NCI-H2081 treated with DMSO at 0.1 percent for 48 hours (cell line): ENCODE results near the gene OSBP2.

ENCODE experiments used
- DNase-seq: peaks from one replicate; lab custom pipeline; 2025; lab: John Stamatoyannopoulos, UW

Gene OSBP2

DNA sequence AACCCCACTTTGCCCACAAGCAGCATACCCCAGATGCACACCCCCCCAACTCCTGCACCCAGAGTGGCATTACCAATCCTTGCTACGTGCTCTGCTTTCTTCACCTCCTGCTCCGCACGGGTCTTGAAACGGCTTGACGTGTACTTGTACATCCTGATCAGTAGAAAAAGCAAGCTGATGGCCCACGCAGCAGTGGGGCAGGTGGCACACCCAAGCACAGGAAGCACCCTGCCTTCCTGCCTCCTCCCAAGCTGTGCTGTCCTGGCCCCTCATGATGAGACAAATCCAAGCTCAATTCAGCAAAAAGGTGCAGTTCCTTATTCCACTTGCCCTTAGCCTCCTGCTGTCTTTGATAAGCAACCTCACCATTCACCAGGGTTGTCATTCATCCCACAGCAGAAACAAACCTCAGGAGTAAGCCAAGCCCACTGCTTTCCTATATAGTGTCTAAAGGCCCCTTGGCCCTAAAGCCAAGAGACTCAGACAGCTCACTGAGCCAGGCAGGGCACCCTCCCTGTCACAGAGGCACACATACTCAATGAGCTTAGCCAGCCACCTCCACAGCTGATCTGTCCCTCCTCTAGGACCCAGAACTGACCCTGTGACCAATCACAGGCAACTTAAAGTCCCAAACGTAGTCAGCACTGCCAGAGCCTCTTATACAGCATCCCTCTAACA is 246.2 kb downstream of the OSBP2 start:
- no peak for DNase-seq

DNA sequence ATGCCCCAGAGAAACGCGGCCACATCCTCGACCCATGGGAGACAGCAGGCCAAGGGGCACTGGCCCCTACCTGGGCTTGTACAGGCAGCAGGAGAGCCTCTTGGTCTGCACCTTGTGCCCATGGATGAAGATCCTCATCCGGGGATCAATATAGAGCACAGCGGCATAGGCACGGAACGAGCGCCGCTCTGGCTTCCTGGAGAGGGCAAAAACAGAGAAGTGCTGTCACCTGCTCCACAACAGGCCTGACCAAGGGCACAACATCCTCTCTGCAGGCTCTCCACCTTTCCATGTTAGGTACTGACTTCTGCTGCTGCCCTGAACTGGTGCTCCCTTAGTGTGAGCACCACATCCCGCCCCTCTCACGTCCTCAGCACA is 246.7 kb downstream of the OSBP2 start:
- DNase-seq = no peak

DNA sequence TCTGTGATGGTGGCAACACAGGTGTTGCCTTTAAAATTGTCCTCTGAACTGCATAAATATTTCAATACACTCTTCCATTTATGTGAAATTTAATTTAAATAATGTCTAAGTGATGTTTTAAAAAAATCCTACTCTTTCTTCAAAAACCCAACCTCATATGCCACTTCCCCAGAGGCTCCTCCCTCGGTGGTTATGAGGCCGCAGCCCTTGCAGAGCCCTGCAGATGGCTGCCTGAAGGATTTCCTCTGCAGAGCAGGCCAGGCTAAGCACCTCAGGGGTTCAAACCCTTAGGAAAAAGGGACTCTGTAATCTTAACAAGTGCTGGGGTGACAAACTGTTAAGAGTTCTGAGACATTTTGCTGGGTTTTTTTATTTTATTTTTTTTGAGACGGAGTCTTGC is 248.7 kb downstream of the OSBP2 start:
- no peak for DNase-seq

DNA sequence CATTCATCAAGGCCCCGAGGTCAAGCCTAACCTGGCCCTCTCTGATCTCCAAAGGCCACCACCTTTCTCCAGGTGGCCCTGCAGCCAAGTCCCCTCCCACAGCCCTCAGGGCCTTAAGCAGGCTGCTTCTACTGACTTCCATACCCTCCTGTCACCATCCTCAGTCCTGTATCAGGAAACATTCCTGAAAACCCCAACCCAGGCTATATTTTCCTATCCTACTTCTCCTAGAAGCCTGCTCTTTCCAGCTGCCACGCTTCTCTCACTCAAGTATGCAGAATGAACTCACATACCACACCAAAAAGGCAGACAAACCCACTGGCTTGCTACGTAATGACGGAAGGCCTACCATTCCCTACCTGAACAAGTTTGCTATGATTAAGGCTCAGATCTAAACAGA is 250.3 kb downstream of the OSBP2 start:
- no peak for DNase-seq

DNA sequence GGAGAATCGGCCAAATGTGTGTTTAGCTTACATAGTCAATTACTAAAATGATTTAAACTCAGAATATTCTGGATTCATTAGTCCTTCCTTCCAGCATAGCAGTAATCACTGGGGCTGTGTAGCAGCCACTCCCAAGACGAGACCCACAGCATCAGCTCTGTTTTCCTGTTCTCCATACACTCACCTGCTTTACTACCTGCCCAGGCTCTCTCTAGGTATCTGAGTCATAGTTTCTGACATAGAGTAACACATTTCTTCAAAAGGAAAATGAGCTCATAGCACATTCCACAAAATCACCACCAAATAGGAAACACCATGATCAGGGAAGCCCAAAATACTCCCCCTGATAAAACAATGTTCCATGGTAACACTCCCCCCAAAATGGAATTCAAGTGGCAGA is 251.0 kb downstream of the OSBP2 start:
- no peak for DNase-seq

DNA sequence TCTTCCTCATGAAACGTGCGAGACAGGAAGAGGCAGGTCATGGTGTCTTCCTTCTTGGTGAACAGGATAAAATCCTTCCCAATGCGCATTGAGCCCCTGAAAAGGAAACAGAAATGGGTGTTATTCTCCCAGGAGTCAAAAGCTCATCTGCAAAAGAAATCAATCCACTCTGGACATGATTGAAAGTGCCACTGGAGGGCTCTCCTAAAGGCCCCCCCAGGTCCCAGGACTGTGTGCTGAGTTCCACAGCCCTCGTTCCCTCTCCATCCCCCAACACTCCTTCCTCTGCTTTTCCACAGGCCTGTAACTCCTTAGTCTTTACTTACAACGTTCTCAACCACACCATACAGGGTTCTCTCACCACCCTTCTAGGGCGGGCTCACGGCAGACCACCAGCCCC is 251.7 kb downstream of the OSBP2 start:
- no peak for DNase-seq

DNA sequence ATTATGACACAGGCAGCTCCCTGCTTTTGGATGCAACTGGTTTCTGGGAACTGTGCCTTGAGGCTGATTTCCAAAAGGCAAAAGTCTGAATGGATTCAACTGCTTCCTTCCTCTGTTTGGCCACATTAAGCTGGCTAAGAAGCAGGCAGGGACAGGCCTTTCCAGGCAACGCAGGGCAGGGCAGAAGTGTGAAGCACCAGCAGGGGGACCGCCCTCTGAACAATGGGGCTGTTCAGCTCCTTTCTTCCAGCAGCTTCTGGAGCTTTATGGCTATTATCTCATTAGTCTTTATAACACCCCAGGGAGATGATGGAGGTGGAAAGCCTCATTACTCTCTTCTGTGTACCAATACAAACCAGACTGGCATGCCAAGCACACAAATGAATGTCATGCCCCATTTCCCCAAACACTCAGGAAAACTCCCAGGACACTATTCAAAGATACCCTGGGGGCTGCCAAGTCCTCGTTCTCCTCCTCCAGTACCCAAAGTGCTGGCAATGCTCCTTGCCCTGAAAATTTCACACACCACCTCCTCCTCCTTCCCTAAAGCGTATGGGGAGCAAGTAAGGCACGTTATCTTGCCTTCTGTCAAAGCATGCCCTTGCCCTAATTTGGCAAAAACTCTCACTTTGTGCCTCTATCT is 252.6 kb downstream of the OSBP2 start:
- DNase-seq = peak; percentile 16

DNA sequence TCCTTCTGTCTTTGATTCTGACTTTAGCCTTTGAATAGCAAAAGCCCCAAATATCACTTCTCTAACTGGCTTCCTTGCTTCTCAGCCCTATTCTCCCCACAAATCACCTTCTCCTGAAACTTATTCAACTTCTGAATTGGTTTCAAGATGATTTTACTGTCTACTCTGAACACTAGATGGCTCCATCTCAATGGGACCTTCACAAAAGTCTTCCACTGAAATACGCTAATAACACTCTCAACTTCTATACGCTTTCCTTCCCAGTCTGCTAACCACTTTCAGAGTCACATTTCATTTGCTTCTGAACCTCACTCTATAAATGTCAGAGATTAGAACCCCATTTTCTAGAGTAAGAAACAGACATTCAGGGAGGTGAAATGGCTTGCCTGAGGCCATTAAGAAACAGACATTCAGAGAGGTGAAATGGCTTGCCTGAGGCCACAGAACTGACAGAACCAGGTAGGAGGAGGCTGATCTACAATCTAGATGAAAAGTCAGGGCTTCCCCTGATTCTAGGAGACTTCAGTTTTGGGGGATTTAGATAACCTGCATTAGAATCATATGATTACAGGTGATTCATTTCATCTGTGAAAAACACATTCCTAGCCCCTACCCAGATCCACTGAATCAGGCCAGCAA is 253.3 kb downstream of the OSBP2 start:
- DNase-seq = no peak

DNA sequence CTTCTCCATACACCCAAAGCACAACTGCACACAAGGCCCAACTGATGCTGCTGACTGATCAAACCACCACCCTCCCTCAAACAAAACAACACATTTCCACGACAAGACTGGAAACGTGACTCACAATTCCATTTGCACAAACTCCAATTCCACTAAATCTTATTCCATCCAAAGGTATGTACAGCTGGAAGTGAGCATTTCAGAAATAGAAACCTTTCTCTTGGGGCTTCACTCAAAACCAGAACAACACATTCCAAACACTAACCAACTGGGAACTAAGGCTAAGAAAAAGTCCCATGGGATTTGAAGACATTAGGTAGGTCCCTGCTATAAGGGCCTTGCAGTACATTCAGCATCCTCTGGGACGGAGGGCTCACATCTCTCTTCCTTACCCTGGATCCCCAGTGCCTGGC is 254.3 kb downstream of the OSBP2 start:
- no peak for DNase-seq

DNA sequence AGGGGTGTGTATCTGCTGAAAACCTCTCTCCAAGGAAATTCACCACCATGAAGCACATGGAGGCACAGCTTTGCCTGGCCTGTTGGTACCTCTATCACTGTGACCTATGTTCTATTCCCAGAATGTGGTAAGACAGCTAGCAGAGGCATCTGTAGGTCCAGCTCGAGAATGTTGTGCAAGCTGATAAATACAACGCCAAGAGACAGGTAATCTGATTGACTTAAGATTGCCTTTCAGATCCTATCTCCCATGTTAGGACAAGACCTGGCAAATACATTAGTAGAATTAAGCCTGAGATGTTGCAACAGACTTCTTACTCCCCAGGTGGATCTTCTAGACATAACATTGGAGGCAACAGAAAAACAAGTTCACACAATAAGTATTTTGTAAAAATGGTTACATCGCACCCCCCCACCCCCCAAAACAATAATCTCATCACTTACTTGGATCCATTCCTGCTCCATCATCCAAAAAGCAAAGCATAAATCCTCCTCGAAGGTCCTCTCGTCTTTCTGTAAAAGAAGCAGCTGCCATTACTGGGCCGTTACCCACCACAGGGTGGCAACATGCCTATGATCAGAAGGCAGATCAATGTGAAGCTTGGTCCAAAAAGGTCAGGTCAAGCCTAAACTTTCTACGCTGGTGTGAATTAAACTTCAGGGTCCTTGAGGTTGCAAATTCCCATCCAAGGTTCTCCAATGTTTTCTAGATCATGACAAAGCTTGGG is 255.4 kb downstream of the OSBP2 start:
- no peak for DNase-seq

DNA sequence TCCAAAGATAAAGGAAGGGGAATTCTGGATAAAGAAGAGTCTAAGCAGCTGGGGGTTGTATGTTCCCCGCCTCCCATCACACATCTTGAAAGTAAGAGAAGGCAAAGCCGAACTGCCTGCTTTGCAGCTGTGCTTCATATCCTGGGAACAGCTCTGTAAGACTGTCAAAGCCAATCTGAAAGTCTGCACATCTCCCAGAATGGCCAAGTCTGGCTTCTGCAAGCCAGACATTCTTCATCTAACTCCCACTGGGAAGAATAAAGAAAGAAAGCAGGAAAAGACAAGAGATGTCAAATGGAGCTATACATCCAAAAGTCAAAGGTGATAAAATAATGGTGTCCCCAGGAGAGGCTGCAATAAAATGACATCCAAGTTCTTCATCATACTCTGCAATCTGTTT is 258.5 kb downstream of the OSBP2 start:
- no peak for DNase-seq

DNA sequence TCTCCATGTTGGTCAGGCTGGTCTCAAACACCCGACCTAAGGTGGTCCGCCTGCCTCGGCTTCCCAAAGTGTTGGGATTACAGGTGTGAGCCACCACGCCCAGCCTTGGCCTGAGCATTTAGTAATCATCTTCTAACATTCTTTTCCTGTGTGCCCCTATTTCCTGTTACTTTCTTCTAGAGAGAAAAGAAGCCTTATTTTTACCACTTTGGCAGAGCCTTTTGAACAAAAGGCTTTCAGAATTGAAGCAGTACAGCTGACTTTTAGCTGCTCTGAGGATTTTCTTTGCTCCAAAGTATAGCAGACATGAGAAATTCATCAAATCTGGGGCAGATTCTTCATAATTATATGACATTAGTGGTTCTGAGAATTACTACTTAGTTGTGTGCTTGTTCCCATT is 260.5 kb downstream of the OSBP2 start:
- DNase-seq = no peak
